ENCODE data around the gene SLC7A6.

Gene SLC7A6

GRCh38 chr16:68235108-68235886 lies 29.0 kb upstream of the SLC7A6 start:
- no peak for DNase-seq

GRCh38 chr16:68235887-68236136 lies 28.5 kb upstream of the SLC7A6 start, which contains the start of gene ESRP2:
Gene ESRP2, minus strand, starts transcription at chr16:68236127. Its CDS starts 82 bp downstream, at chr16:68236045.
- no peak for DNase-seq

DNA sequence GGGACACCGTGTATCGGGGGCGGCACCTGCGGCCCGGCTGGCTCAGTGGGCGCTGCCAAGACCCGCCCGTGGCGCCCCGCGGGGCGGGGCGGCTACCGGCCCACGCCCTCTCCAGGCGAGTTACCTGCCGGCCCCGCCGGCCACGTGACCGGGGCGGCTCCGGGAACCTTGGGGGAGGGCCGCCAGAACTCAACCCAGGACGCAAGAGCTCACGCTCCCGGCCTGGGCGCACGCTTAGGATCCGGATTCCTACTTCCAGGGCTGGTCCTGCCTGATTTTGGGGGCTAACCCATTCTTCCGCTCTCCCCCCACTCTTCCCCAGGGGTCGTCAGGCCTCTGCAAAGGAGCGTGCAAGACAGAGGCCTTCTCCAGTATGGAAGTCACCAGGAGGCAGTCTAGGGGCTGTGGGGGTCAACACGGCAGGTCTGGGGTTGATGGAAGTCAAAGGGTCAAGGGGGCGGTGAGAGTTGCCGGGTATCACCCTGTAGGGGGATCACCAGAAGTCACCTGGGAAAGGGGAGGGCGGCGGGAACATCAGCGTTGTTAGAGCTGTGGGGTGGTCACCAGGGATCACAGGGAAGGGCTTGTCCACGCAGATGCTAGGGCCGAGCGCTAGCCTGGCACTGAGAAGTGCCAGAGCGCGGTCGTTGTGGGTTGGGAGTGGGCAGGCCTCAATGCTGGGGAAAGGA lies 28.0 kb upstream of the SLC7A6 start:
- no peak for DNase-seq

- no peak for DNase-seq
Measured at GRCh38 chr16:68236826-68237242, 27.5 kb upstream of the SLC7A6 start.

- peak; percentile 91 for DNase-seq
Measured at GRCh38 chr16:68237243-68238028, 26.9 kb upstream of the SLC7A6 start.

GRCh38 chr16:68238029-68238345 lies 26.3 kb upstream of the SLC7A6 start:
- DNase-seq = no peak

- DNase-seq = no peak
Measured at GRCh38 chr16:68242085-68242484, 22.2 kb upstream of the SLC7A6 start.

- DNase-seq = no peak
Measured at GRCh38 chr16:68242926-68243858, 21.1 kb upstream of the SLC7A6 start.

DNA sequence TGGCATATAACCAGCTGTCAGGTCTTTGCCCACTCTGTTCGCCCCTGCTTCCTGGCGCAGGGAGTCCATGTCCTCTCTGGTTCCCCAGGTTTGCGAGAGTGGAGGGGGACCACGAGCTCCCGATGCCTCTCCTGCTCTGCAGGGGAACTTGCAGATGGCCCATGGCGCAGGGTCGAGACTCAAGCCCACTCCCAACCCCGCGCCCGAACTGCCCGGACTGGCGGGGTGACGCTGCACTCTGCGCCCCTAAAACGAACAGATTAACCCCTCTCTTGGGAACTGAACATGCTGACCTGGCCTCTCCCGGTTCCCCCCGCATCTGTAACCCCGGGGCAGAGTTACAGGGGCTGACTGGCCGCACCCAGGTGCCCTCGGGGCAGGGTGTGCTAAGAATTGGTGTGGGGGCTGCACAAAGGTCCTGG lies 19.8 kb upstream of the SLC7A6 start:
- no peak for DNase-seq

- DNase-seq = no peak
Measured at GRCh38 chr16:68244903-68245853, 19.1 kb upstream of the SLC7A6 start, which contains the start of gene PLA2G15. Gene PLA2G15, plus strand, starts transcription at chr16:68245373. Its CDS starts 54 bp downstream, at chr16:68245427.

GRCh38 chr16:68246121-68246520 lies 18.2 kb upstream of the SLC7A6 start:
- DNase-seq = no peak

DNA sequence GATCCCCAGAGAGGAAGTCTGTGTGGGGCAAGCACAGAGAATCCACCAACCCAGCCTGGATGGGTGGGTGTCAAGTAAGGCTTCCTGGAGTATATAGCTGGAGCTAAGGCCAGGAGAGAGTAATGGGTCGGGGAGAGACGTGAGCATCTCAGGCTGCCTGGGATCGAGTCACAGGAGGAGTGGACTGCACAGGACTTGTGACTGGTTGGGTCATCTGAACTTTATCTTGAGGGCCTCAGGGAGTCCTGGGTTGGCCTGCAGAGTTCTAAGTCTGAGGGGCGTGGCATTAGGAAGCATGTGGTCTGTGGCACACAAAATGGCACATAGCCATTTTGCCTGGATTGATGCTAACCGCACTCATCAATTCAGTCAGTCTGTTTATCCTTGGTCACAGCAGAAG lies 17.7 kb upstream of the SLC7A6 start:
- DNase-seq = no peak

- no peak for DNase-seq
Measured at GRCh38 chr16:68247400-68247799, 16.9 kb upstream of the SLC7A6 start.

DNA sequence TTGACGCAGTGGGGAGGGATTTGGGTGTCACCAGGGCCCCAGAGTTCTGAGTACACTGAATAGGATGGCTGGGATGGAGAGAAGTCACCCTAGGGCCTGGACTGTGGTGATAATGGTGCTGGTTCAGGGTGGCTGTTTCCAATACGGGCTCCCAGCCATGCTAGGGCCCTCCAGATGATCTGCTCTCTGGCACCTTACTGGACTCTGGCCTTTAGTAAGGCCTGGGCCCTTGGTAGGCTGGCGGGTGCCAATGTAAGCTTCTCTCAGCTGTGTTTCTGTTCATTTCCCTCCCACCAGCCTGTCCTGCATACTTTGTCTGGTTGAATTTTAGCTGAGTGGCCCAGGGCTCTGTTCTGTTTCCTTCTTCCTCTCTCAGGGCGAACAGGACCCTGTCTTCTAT lies 16.4 kb upstream of the SLC7A6 start:
- no peak for DNase-seq

- DNase-seq = no peak
Measured at GRCh38 chr16:68249371-68249770, 15.0 kb upstream of the SLC7A6 start.

DNA sequence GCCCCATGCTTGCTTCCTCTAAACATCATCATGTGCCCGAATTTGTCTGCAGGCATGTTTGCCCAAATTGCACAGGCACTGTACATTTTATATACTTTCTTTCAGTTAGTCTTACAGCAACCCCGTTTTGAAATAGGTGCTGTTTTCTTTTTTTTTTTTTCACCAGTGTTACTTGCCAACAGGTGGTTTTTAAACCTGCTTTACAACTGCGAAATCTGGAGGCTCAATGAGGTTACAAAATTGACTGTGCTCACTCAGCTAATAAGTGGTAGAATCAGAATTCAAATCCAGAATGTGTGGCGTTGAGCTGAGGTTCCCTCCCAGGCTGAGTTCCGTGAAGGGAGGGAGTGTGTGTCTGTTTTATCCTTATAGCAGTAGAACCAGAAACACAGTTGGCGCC lies 13.4 kb upstream of the SLC7A6 start:
- DNase-seq = no peak

GRCh38 chr16:68251832-68252231 lies 12.5 kb upstream of the SLC7A6 start:
- DNase-seq = no peak

- DNase-seq = no peak
Measured at GRCh38 chr16:68252383-68252782, 11.9 kb upstream of the SLC7A6 start.

GRCh38 chr16:68253721-68254120 lies 10.6 kb upstream of the SLC7A6 start:
- no peak for DNase-seq

DNA sequence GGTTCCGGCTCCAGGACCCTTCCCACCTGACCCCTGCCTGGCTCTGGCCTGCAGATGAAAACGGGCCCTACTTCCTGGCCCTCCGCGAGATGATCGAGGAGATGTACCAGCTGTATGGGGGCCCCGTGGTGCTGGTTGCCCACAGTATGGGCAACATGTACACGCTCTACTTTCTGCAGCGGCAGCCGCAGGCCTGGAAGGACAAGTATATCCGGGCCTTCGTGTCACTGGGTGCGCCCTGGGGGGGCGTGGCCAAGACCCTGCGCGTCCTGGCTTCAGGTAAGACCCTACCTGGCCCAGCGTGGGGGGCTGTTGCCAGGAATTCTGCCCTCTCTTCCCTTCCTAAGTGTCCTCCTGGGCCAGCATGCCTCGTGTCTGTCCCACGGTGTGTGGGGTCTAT lies 8.6 kb upstream of the SLC7A6 start:
- DNase-seq = no peak

GRCh38 chr16:68257251-68257905 lies 6.9 kb upstream of the SLC7A6 start:
- no peak for DNase-seq

All from cortex of kidney (tissue), 1 donor.